Erythroblast (primary cell): ENCODE results near the gene IGFBP4.

Source experiments
- GATA1 ChIP-seq: IDR thresholded peaks from 2 replicates; pipeline ENCODE4 v1.6.1; 2011; ENCODE audit warnings: low read depth, mild to moderate bottlenecking, control low read depth, low read length, moderate library complexity
- POLR2A ChIP-seq: IDR thresholded peaks from 2 replicates; pipeline ENCODE4 v1.6.1; 2011; ENCODE audit warnings: mild to moderate bottlenecking, low read length

DNA sequence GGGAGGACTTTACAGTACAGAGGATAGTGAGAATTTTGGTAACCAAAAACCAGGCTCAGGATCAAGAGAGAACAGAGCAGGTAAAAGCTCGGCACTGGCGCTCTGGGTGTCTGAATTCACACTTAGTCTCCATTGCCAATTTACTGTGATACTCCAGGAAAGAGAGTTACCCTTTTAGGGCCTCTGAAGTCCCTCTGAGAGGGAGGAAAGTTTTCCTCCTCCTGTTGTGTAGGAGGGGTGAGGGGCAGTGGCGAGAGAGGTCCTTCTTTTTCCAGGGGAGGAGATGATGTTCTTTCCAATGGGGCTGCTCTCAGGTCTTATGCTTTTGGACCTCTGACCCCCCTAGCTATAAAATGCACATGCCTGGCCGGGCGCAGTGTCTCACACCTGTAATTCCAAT lies 63.5 kb downstream of the IGFBP4 start:
- TF ChIP-seq POLR2A (no peak), GATA1 (no peak)
